ENCODE results near the gene HTR3D. TPM values are rescaled to one million over a fixed set of nuclear protein-coding genes. Genes with fewer than 3 reads are reported as not detected.

Gene HTR3D
- not detected in 2 replicates for total RNA-seq
- not detected in 2 replicates for polyA plus RNA-seq

GRCh38 chr3:184031187-184031792, at the start of gene HTR3D:
Gene HTR3D, plus strand, starts transcription at chr3:184031742. Its CDS starts 0 bp downstream, at chr3:184031742.
- Histone ChIP-seq H3K4me1 (ENCODE audit: low read depth) (no peaks in the 10 kb centered on the region), H3K4me3 (no peak within 1 kb of the TSS), H3K9me3 (ENCODE audit: low read depth) (no peaks in the 10 kb centered on the region), H3K36me3 (no peaks in the 10 kb centered on the region), H3K27me3 (no peaks in the 10 kb centered on the region), H3K27ac (no peak within 1 kb of the TSS)
- no peak for TF ChIP-seq CTCF (IDR thresholded peaks at IDR 0.05; ENCODE audit: low read depth, low read length)
- DNase-seq (ENCODE audit: low read depth in 1 of 2, low spot score in 1 of 2): no peak

- Histone ChIP-seq H3K27me3 (no peaks in the 10 kb centered on the region), H3K4me1 (ENCODE audit: low read depth) (no peaks in the 10 kb centered on the region), H3K27ac (no peak overlapping the region), H3K9me3 (ENCODE audit: low read depth) (no peaks in the 10 kb centered on the region), H3K36me3 (peaks cover 52% of the 10 kb centered on the region), H3K4me3 (no peak overlapping the region)
- no peak for DNase-seq (ENCODE audit: low read depth in 1 of 2, low spot score in 1 of 2)
- no peak for TF ChIP-seq CTCF (IDR thresholded peaks at IDR 0.05; ENCODE audit: low read depth, low read length)
These were observed 49.4 kb upstream of the HTR3D start for GRCh38 chr3:183981990-183982644.

GRCh38 chr3:183984127-183984740, 47.3 kb upstream of the HTR3D start:
- Histone ChIP-seq H3K27me3 (no peaks in the 10 kb centered on the region), H3K4me3 (no peak overlapping the region), H3K27ac (no peak overlapping the region), H3K36me3 (peaks cover 65% of the 10 kb centered on the region), H3K9me3 (ENCODE audit: low read depth) (no peaks in the 10 kb centered on the region), H3K4me1 (ENCODE audit: low read depth) (no peaks in the 10 kb centered on the region)
- no peak for TF ChIP-seq CTCF (IDR thresholded peaks at IDR 0.05; ENCODE audit: low read depth, low read length)
- no peak for DNase-seq (ENCODE audit: low read depth in 1 of 2, low spot score in 1 of 2)

GRCh38 chr3:183984749-183985729, 46.5 kb upstream of the HTR3D start:
- Histone ChIP-seq H3K4me1 (ENCODE audit: low read depth) (no peaks in the 10 kb centered on the region), H3K4me3 (no peak overlapping the region), H3K27me3 (no peaks in the 10 kb centered on the region), H3K36me3 (peaks cover 64% of the 10 kb centered on the region), H3K27ac (no peak overlapping the region), H3K9me3 (ENCODE audit: low read depth) (no peaks in the 10 kb centered on the region)
- no peak for TF ChIP-seq CTCF (IDR thresholded peaks at IDR 0.05; ENCODE audit: low read depth, low read length)
- DNase-seq (ENCODE audit: low read depth in 1 of 2, low spot score in 1 of 2): no peak

- Histone ChIP-seq H3K36me3 (peaks cover 50% of the 10 kb centered on the region), H3K27ac (no peak overlapping the region), H3K9me3 (ENCODE audit: low read depth) (no peaks in the 10 kb centered on the region), H3K27me3 (no peaks in the 10 kb centered on the region), H3K4me3 (no peak overlapping the region), H3K4me1 (ENCODE audit: low read depth) (no peaks in the 10 kb centered on the region)
- no peak for TF ChIP-seq CTCF (IDR thresholded peaks at IDR 0.05; ENCODE audit: low read depth, low read length)
- no peak for DNase-seq (ENCODE audit: low read depth in 1 of 2, low spot score in 1 of 2)
These were observed 44.4 kb upstream of the HTR3D start for GRCh38 chr3:183987000-183987600.
